ENCODE measurements around the gene RTBDN.

The RTBDN gene

DNA sequence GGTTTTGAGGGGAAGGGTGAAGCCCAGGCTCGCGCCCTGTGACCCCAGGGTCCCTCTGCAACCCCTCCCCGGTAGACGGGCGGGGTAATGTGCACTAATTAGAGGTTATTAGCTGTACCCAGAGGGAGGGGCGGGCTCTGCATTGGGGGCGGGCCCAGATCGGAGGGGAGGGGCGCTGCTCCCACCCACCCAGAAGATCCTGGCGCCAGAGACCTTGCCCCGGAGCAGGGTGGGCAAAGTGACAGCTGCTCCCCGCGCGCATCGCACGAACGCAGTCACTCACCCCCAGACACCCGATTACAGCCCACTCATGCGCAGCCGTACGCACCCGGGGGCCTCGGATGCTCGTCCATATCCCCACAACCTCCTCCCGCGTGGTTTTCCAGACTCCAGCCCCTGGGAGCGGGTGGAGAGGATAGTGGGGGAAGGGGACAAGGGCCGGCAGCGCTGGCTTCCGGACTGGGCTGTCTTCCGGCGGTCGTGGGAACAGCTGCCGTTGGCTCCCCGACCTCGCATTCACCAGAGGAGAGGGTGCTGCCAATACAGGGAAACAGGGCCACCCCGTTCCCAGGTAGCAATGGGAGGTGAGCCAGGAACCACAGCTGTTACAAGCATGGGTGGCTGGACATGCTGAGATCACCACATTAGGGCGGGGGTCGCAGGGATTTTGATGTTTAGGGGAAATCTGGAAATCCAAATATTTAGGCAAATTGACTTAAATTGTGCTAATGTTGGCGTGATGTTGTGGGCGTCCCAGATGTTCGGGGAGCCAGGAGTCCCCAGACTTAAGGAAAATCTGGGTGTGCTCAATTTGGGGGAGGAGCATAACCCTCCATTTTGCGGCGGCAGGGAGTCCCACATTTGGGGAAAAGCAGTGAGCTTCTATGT, 56.1 kb downstream of the RTBDN start:
- peak; percentile 68 for DNase-seq

DNA sequence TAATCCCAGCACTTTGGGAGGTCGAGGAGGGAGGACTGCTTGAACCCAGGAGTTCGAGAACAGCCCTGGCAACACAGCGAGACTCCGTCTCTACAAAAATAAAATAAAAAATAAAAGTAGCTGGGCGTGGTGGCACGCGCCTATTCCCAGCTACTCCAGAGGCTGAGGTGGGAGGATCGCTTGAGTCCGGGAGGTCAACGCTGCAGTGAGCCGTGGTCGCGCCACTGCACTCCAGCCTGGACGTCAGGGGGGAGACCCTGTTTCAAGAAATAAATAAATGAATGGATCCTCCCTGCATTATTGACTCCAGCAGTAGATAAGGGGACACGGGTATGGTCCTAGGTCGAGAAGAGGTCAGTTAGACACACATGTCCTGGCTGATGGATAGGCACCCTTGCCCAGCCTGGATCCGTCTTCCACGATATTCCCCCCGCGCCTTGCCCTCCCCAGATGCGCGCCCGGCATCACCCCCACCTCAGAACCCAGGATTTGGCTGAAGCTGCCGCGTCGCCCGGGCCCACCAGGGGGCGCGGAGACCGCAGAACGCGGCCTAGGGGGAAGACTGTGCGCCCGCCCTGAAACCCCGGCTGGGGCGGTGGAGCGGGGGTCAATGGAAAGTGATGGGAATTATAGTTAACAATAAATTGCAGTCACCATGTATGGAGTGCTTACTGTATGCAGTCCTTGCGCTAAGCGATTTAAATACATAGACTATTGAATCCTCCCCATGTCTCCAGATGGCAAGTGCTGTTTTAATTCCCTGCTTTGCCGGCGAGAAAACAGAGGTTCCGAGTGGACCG, 57.0 kb downstream of the RTBDN start:
- DNase-seq = peak; percentile 86
